ENCODE results near the gene DNAH17. TPM values are rescaled to one million over a fixed set of nuclear protein-coding genes. Genes with fewer than 3 reads are reported as not detected.

Gene DNAH17
- total RNA-seq, 1 experiment from 2014 or later, result 0.13 TPM

DNA sequence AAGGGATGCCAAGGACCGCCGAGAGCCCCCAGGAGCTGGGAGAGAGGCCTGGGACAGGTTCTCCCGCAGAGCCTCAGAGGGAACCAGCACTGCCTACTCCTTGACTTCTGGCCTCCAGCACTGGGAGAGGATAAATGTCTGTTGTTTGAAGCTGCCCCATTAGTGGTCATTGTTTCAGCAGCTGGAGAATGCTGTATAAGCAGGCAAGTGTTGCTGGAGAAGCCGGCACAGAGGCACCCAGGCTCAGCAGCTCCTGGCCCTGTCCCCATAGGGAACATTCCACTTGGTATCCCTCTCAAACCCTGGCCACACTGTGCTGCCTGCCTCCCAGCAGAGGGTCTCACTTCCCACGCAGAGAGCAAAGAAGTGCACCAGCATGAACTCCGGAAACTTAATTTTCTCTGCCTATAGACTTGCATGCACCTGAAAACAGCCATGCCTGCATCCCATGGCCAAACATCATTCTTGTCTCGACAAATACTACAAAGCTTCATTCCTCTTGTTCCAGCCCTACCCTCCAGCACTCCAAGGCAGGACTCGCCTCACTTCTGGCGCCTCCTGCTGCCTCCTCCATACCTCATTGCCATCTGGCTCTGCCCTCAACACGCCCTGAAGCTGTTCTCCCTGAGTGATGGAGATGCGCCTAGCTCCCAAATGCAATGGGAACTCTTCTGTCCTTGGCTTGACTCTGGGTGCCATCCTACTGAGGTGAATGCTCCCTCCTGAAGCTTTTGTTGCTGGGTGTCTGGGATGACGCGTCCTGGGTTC lies 88.1 kb downstream of the DNAH17 start:
- H3K56ac ChIP-seq (ENCODE audit: insufficient read length, low read depth, low read length), result no peak overlapping the region
- no peak overlapping the region for H3K27ac Mint-ChIP-seq
- no peaks in the 10 kb centered on the region for H3K9me3 ChIP-seq (ENCODE audit: control insufficient read depth, low read depth, low read length)
- DNase-seq, result no peak
- H2BK12ac ChIP-seq (ENCODE audit: insufficient read length, low read depth, low read length), result no peak overlapping the region
- H2BK120ac ChIP-seq (ENCODE audit: low read depth, low read length, poor library complexity, severe bottlenecking), result no peak overlapping the region
- H3K79me1 ChIP-seq (ENCODE audit: insufficient read depth, low read depth, low read length, poor library complexity, severe bottlenecking), result no peaks in the 10 kb centered on the region
- no peaks in the 10 kb centered on the region for H3K9me3 Mint-ChIP-seq
- no peak overlapping the region for H3K23ac ChIP-seq (ENCODE audit: insufficient read length, low read depth, low read length)
- no peak overlapping the region for H3K4me3 Mint-ChIP-seq
- H3K79me2 ChIP-seq (ENCODE audit: insufficient read depth, low read length), result no peaks in the 10 kb centered on the region
- H3K23me2 ChIP-seq (ENCODE audit: insufficient read length, low read depth, low read length, poor library complexity, severe bottlenecking), result peaks cover 10% of the 10 kb centered on the region
- no peaks in the 10 kb centered on the region for H3K27me3 ChIP-seq (ENCODE audit: insufficient read depth, low read length)
- no peak overlapping the region for H2AFZ ChIP-seq (ENCODE audit: low read length)
- no peak overlapping the region for H3T11ph ChIP-seq (ENCODE audit: low read length)
- H4K5ac ChIP-seq (ENCODE audit: insufficient read length, low read depth, low read length), result no peak overlapping the region
- peaks cover 0 to 4% (median 0%) of the 10 kb centered on the region in 3 experiments; a peak in 4 of 7 replicates for H3K36me3 Mint-ChIP-seq (ENCODE audit: insufficient read depth in 1 of 3, low read depth in 3 of 3)
- H3K4me2 ChIP-seq (ENCODE audit: insufficient read depth, insufficient read length, low read length), result no peak overlapping the region
- peaks cover 9% of the 10 kb centered on the region for H3K27me3 Mint-ChIP-seq (ENCODE audit: low read depth)
- no peak overlapping the region; the same call in 1 of the 2 replicates for H3K14ac ChIP-seq (ENCODE audit: insufficient read depth, low read length)
- H4K20me1 ChIP-seq (ENCODE audit: control insufficient read depth, insufficient read depth, insufficient read length), result no peaks in the 10 kb centered on the region
- H2BK5ac ChIP-seq (ENCODE audit: insufficient read length, low read length), result no peak overlapping the region
- H2AK5ac ChIP-seq (ENCODE audit: insufficient read length, low read length), result no peak overlapping the region
- no peak overlapping the region for H3K18ac ChIP-seq (ENCODE audit: insufficient read length, low read depth, low read length)
- no peak overlapping the region for H4K8ac ChIP-seq (replicated peaks; ENCODE audit: insufficient read length, low read depth, low read length)
- no peak overlapping the region for H2BK15ac ChIP-seq (ENCODE audit: low read depth, low read length)
- no peak overlapping the region for H3K9ac ChIP-seq (ENCODE audit: extremely low read depth, insufficient read length, low read length)
- no peaks in the 10 kb centered on the region for H3K4me1 ChIP-seq (ENCODE audit: insufficient read depth, low read length)
- no peak overlapping the region for H4K91ac ChIP-seq (ENCODE audit: insufficient read length, low read depth, low read length)
- TF ChIP-seq, protein P1, sequence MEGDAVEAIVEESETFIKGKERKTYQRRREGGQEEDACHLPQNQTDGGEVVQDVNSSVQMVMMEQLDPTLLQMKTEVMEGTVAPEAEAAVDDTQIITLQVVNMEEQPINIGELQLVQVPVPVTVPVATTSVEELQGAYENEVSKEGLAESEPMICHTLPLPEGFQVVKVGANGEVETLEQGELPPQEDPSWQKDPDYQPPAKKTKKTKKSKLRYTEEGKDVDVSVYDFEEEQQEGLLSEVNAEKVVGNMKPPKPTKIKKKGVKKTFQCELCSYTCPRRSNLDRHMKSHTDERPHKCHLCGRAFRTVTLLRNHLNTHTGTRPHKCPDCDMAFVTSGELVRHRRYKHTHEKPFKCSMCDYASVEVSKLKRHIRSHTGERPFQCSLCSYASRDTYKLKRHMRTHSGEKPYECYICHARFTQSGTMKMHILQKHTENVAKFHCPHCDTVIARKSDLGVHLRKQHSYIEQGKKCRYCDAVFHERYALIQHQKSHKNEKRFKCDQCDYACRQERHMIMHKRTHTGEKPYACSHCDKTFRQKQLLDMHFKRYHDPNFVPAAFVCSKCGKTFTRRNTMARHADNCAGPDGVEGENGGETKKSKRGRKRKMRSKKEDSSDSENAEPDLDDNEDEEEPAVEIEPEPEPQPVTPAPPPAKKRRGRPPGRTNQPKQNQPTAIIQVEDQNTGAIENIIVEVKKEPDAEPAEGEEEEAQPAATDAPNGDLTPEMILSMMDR (conservative IDR thresholded peaks at IDR 0.05), result peak; percentile 34; the same call in 2 of the 3 replicates
- no peak overlapping the region for H2BK20ac ChIP-seq (ENCODE audit: low read depth, low read length, poor library complexity, severe bottlenecking)
- H3K4ac ChIP-seq (ENCODE audit: low read depth, low read length), result no peak overlapping the region
- peaks cover 4 to 10% of the 10 kb centered on the region in 2 experiments; a peak in 3 of 4 replicates for H3K4me1 Mint-ChIP-seq
- WGBS (ENCODE audit: extremely low coverage, insufficient read length, low lambda C conversion rate), result no CpG with 5 or more reads among the region's 13 CpGs
- H3K27ac ChIP-seq (ENCODE audit: insufficient read length, low read depth, low read length), result no peak overlapping the region

Measured in H9 (cell line).